ENCODE data around the gene ATP4A. TPM values are rescaled to one million over a fixed set of nuclear protein-coding genes. Genes with fewer than 3 reads are reported as not detected.

Gene ATP4A
- total and polyA plus RNA-seq, 2 donors (not counting 1 experiment from before 2014, with no cell fraction given) = not detected

DNA sequence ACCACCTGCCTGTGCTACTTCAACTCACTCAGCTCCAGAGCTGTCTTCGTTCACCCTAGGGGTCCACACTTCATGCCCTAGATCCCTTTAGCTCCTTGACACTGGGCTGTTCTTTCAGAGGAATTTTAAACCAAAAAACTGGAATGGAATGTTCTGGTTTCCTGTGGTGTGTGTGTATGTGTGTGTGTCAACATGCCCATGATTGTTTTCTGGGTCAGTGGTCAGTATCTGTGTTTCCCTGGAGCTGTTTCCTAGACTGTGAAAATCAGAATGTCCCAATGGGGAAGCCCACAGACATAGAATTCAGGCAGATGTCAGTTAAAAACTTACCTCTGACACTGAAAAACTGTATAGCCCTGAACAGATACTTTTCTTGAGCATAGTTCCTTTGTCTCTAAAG, 23.9 kb upstream of the ATP4A start:
- H3K4me2 ChIP-seq (replicated peaks; ENCODE audit: low read depth, low read length, poor library complexity, severe bottlenecking) = no peak overlapping the region
- POLR2A ChIA-PET = no interaction called here
- TF ChIP-seq EZH2 (IDR thresholded peaks at IDR 0.05; ENCODE audit: borderline replicate concordance, insufficient read depth, low read depth, low read length, poor library complexity, severe bottlenecking) = no peak
- TF ChIP-seq CTCF (IDR thresholded peaks at IDR 0.05) = no peak
- H3K27ac ChIP-seq (ENCODE audit: low read length in 2 of 2) = no peak overlapping the region
- no peaks in the 10 kb centered on the region for H4K20me1 ChIP-seq (ENCODE audit: control insufficient read depth, insufficient read depth, low read length, poor library complexity, severe bottlenecking)
- 20% methylated on average over 1 of the region's 1 CpG for WGBS (ENCODE audit: insufficient coverage)
- H2AFZ ChIP-seq (ENCODE audit: insufficient read depth, low read depth, low read length, poor library complexity, severe bottlenecking) = no peak overlapping the region
- DNase-seq (no peak), ATAC-seq (ENCODE audit: low read depth) (no peak)
- no peak overlapping the region for H3K4me3 Mint-ChIP-seq
- H3K9me3 Mint-ChIP-seq (ENCODE audit: insufficient read depth) = no peaks in the 10 kb centered on the region
- H3K27me3 ChIP-seq (replicated peaks in 1 of 4; ENCODE audit: control extremely low read depth in 1 of 4, control insufficient read depth in 3 of 4, insufficient read depth in 4 of 4, low read length in 3 of 4) = peaks cover 0 to 17% (median 0%) of the 10 kb centered on the region in 4 experiments
- no peak overlapping the region for H3K27ac Mint-ChIP-seq
- H3K79me2 ChIP-seq (ENCODE audit: control insufficient read depth, insufficient read depth, low read length) = no peaks in the 10 kb centered on the region
- no peak overlapping the region for H3K4me3 ChIP-seq (ENCODE audit: control extremely low read depth in 1 of 5, extremely low read depth in 1 of 5, insufficient read depth in 1 of 5, low read depth in 2 of 5, low read length in 4 of 5)
- peaks cover 0 to 9% (median 0%) of the 10 kb centered on the region in 3 donors for H3K9me3 ChIP-seq (ENCODE audit: control extremely low read depth in 1 of 3, control insufficient read depth in 2 of 3, insufficient read depth in 1 of 3, low read length in 2 of 3)
- H3K27me3 Mint-ChIP-seq = peaks cover 28% of the 10 kb centered on the region
- H3K4me1 ChIP-seq (ENCODE audit: control insufficient read depth in 2 of 2, insufficient read depth in 2 of 2, low read length in 2 of 2) = no peaks in the 10 kb centered on the region
- intact Hi-C loops (cut with micrococcal nuclease) = no loop called here
- no peak overlapping the region for H3K9ac ChIP-seq (ENCODE audit: low read length)
- H3K36me3 ChIP-seq (replicated peaks in 1 of 2; ENCODE audit: control extremely low read depth in 1 of 2, control insufficient read depth in 1 of 2, extremely low read depth in 1 of 2, insufficient read depth in 2 of 2, low read length in 1 of 2) = no peaks in the 10 kb centered on the region
- CTCF ChIA-PET = interaction anchor here (1.1 kb wide), 1 partner anchor 78 kb away, joined by 5 read pairs; no protein-coding TSS in a partner anchor
- no peaks in the 10 kb centered on the region for H3K4me1 Mint-ChIP-seq

DNA sequence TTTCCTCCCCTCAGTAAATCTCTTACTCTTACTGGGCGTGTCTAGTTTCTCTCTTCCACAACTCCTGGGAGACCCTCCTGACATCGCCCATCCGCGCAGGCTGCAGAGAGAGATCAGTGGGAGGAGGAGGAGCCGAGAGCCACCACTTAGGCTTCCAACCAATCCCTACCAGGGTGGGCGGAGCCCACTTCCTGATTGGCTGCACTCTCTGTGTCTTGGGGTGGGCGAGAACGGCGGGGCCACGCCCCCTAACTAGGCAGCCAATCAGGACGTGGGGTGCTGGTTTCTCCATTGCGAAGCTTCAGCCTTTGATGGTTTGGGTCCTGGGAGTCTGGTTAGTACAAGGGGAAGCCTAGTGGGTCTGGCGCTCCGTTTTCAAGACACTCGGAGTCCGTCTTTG, 22.4 kb upstream of the ATP4A start, which contains the start of gene PMIS2:
Gene PMIS2 (plus strand): TSS at position 326 of the 400 bp plus-strand sequence. CDS start 87 bp downstream, outside the sequence.
- 27% methylated on average over 7 of the region's 16 CpGs for WGBS (ENCODE audit: insufficient coverage)
- H3K4me3 ChIP-seq (ENCODE audit: control extremely low read depth in 1 of 5, extremely low read depth in 1 of 5, insufficient read depth in 1 of 5, low read depth in 2 of 5, low read length in 4 of 5) = no peak within 1 kb of the TSS
- H3K36me3 ChIP-seq (replicated peaks in 1 of 2; ENCODE audit: control extremely low read depth in 1 of 2, control insufficient read depth in 1 of 2, extremely low read depth in 1 of 2, insufficient read depth in 2 of 2, low read length in 1 of 2) = no peaks in the 10 kb centered on the region
- no peak within 1 kb of the TSS for H3K27ac ChIP-seq (ENCODE audit: low read length in 2 of 2)
- H3K4me1 ChIP-seq (ENCODE audit: control insufficient read depth in 2 of 2, insufficient read depth in 2 of 2, low read length in 2 of 2) = no peaks in the 10 kb centered on the region
- no peaks in the 10 kb centered on the region for H3K79me2 ChIP-seq (ENCODE audit: control insufficient read depth, insufficient read depth, low read length)
- Mint-ChIP-seq H3K4me3 (no peak within 1 kb of the TSS), H3K4me1 (no peaks in the 10 kb centered on the region), H3K27me3 (peaks cover 26% of the 10 kb centered on the region), H3K9me3 (ENCODE audit: insufficient read depth) (no peaks in the 10 kb centered on the region), H3K27ac (no peak within 1 kb of the TSS)
- peaks cover 0 to 17% (median 0%) of the 10 kb centered on the region in 4 experiments for H3K27me3 ChIP-seq (replicated peaks in 1 of 4; ENCODE audit: control extremely low read depth in 1 of 4, control insufficient read depth in 3 of 4, insufficient read depth in 4 of 4, low read length in 3 of 4)
- DNase-seq = no peak
- H3K9ac ChIP-seq (ENCODE audit: low read length) = no peak within 1 kb of the TSS
- TF ChIP-seq EZH2 (IDR thresholded peaks at IDR 0.05; ENCODE audit: borderline replicate concordance, insufficient read depth, low read depth, low read length, poor library complexity, severe bottlenecking) (no peak), CTCF (IDR thresholded peaks at IDR 0.05) (no peak)
- no peak within 1 kb of the TSS for H2AFZ ChIP-seq (ENCODE audit: insufficient read depth, low read depth, low read length, poor library complexity, severe bottlenecking)
- H3K4me2 ChIP-seq (replicated peaks; ENCODE audit: low read depth, low read length, poor library complexity, severe bottlenecking) = no peak within 1 kb of the TSS
- H4K20me1 ChIP-seq (ENCODE audit: control insufficient read depth, insufficient read depth, low read length, poor library complexity, severe bottlenecking) = no peaks in the 10 kb centered on the region
- intact Hi-C loops (cut with micrococcal nuclease) = no loop called here
- ChIA-PET CTCF (no interaction called here), POLR2A (no interaction called here)
- ATAC-seq (ENCODE audit: low read depth) = no peak
- peaks cover 0 to 9% (median 0%) of the 10 kb centered on the region in 3 donors for H3K9me3 ChIP-seq (ENCODE audit: control extremely low read depth in 1 of 3, control insufficient read depth in 2 of 3, insufficient read depth in 1 of 3, low read length in 2 of 3)

Measured in B cell (primary cell).